ENCODE results near the gene SART1. TPM values are rescaled to one million over a fixed set of nuclear protein-coding genes. Genes with fewer than 3 reads are reported as not detected.

SART1 gene
- total and polyA plus RNA-seq, 12 donors: 16.9 to 351 (median 31.6) TPM

GRCh38 chr11:65925397-65925796, 36.1 kb upstream of the SART1 start:
- Histone ChIP-seq H3K4me3 (no peak overlapping the region), H3K9me3 (replicated peaks in 1 of 3) (no peaks in the 10 kb centered on the region), H3K27ac (no peak overlapping the region), H3K4me1 (replicated peaks in 1 of 2) (peaks cover 3 to 6% of the 10 kb centered on the region in 2 donors), H3K27me3 (no peaks in the 10 kb centered on the region), H3K36me3 (replicated peaks in 1 of 2) (peaks cover 0 to 19% of the 10 kb centered on the region in 2 donors)
- intact Hi-C loops (cut with DNase I): no loop called here
- no peak for DNase-seq
- TF ChIP-seq, protein P1, sequence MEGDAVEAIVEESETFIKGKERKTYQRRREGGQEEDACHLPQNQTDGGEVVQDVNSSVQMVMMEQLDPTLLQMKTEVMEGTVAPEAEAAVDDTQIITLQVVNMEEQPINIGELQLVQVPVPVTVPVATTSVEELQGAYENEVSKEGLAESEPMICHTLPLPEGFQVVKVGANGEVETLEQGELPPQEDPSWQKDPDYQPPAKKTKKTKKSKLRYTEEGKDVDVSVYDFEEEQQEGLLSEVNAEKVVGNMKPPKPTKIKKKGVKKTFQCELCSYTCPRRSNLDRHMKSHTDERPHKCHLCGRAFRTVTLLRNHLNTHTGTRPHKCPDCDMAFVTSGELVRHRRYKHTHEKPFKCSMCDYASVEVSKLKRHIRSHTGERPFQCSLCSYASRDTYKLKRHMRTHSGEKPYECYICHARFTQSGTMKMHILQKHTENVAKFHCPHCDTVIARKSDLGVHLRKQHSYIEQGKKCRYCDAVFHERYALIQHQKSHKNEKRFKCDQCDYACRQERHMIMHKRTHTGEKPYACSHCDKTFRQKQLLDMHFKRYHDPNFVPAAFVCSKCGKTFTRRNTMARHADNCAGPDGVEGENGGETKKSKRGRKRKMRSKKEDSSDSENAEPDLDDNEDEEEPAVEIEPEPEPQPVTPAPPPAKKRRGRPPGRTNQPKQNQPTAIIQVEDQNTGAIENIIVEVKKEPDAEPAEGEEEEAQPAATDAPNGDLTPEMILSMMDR (IDR thresholded peaks at IDR 0.05): no peak
- 47 to 83% (median 65%) methylated on average over 2 of the region's 2 CpGs for WGBS, 4 donors

- no peaks in the 10 kb centered on the region for H3K27me3 ChIP-seq
- no peaks in the 10 kb centered on the region for H3K9me3 ChIP-seq (replicated peaks in 1 of 3)
- H3K4me3 ChIP-seq: no peak overlapping the region
- H3K4me1 ChIP-seq (replicated peaks in 1 of 2): no peaks in the 10 kb centered on the region
- peaks cover 0 to 2% of the 10 kb centered on the region in 2 donors for H3K36me3 ChIP-seq (replicated peaks in 1 of 2)
- WGBS, 4 donors: 38 to 50% (median 47%) methylated on average over 9 of the region's 9 CpGs
- peak overlapping the region in 2 of 5 donors; percentile 34 to 52 for H3K27ac ChIP-seq
- TF ChIP-seq, protein P1 (IDR thresholded peaks at IDR 0.05): no peak
- no peak for TF ChIP-seq POLR2A (IDR thresholded peaks at IDR 0.05)
- intact Hi-C loops (cut with DNase I): no loop called here
- peak in 2 of 7 donors; percentile 30 to 62 for DNase-seq
Observed at GRCh38 chr11:65927904-65928397, 33.6 kb upstream of the SART1 start.

GRCh38 chr11:65928667-65929066, 32.9 kb upstream of the SART1 start:
- DNase-seq: no peak
- H3K36me3 ChIP-seq (replicated peaks in 1 of 2): no peaks in the 10 kb centered on the region
- no peaks in the 10 kb centered on the region for H3K9me3 ChIP-seq (replicated peaks in 1 of 3)
- no peak for TF ChIP-seq POLR2A (IDR thresholded peaks at IDR 0.05)
- TF ChIP-seq, protein P1 (IDR thresholded peaks at IDR 0.05): no peak
- no peak overlapping the region for H3K27ac ChIP-seq
- intact Hi-C loops (cut with DNase I): no loop called here
- 54 to 80% (median 73%) methylated on average over 5 to 6 of the region's 6 CpGs for WGBS, 4 donors
- no peaks in the 10 kb centered on the region for H3K27me3 ChIP-seq
- H3K4me1 ChIP-seq (replicated peaks in 1 of 2): no peaks in the 10 kb centered on the region
- no peak overlapping the region for H3K4me3 ChIP-seq

- Histone ChIP-seq H3K27me3 (no peaks in the 10 kb centered on the region), H3K36me3 (replicated peaks in 1 of 2) (no peaks in the 10 kb centered on the region), H3K27ac (no peak overlapping the region), H3K4me1 (replicated peaks in 1 of 2) (no peaks in the 10 kb centered on the region), H3K9me3 (replicated peaks in 1 of 3) (no peaks in the 10 kb centered on the region), H3K4me3 (no peak overlapping the region)
- 61 to 67% (median 63%) methylated on average over 13 of the region's 13 CpGs for WGBS, 4 donors
- TF ChIP-seq, protein P1 (IDR thresholded peaks at IDR 0.05): no peak
- TF ChIP-seq POLR2A (IDR thresholded peaks at IDR 0.05): no peak
- DNase-seq: no peak
- intact Hi-C loops (cut with DNase I): no loop called here
Observed at GRCh38 chr11:65931773-65932557, 29.6 kb upstream of the SART1 start.

Measured in adrenal gland (tissue), 12 donors.